ENCODE measurements around the gene NELL2.

NELL2 gene

GRCh38 chr12:44603701-44604100 is 272.4 kb downstream of the NELL2 start:
- no peak for DNase-seq

GRCh38 chr12:44592626-44593025 is 283.5 kb downstream of the NELL2 start:
- DNase-seq, result no peak

- no peak for DNase-seq
These were observed 286.4 kb downstream of the NELL2 start for GRCh38 chr12:44589697-44590096.

GRCh38 chr12:44588651-44589050 is 287.5 kb downstream of the NELL2 start:
- DNase-seq, result no peak

GRCh38 chr12:44584625-44585024 is 291.5 kb downstream of the NELL2 start:
- no peak for DNase-seq

GRCh38 chr12:44582521-44582920 is 293.6 kb downstream of the NELL2 start:
- DNase-seq, result no peak

GRCh38 chr12:44581642-44582242 is 294.4 kb downstream of the NELL2 start:
- no peak for DNase-seq

GRCh38 chr12:44574586-44574985 is 301.5 kb downstream of the NELL2 start:
- no peak for DNase-seq

- no peak for DNase-seq
These were observed 302.4 kb downstream of the NELL2 start for GRCh38 chr12:44573723-44574122.

GRCh38 chr12:44571006-44571550 is 305.0 kb downstream of the NELL2 start:
- no peak for DNase-seq

GRCh38 chr12:44570036-44570583 is 306.0 kb downstream of the NELL2 start:
- no peak for DNase-seq

GRCh38 chr12:44565163-44565562 is 311.0 kb downstream of the NELL2 start:
- DNase-seq, result no peak

GRCh38 chr12:44563486-44563885 is 312.6 kb downstream of the NELL2 start:
- no peak for DNase-seq

GRCh38 chr12:44558340-44559100 is 317.6 kb downstream of the NELL2 start:
- no peak for DNase-seq

- DNase-seq, result no peak
These were observed 320.7 kb downstream of the NELL2 start for GRCh38 chr12:44555454-44555853.

GRCh38 chr12:44551631-44552030 is 324.5 kb downstream of the NELL2 start:
- DNase-seq, result no peak

- no peak for DNase-seq
These were observed 325.7 kb downstream of the NELL2 start for GRCh38 chr12:44550377-44550776.

GRCh38 chr12:44546060-44546459 is 330.1 kb downstream of the NELL2 start:
- DNase-seq, result no peak

- no peak for DNase-seq
These were observed 332.1 kb downstream of the NELL2 start for GRCh38 chr12:44544018-44544417.

GRCh38 chr12:44542716-44543115 is 333.4 kb downstream of the NELL2 start:
- no peak for DNase-seq

- DNase-seq, result no peak
These were observed 338.8 kb downstream of the NELL2 start for GRCh38 chr12:44537354-44537753.

- DNase-seq, result no peak
These were observed 343.2 kb downstream of the NELL2 start for GRCh38 chr12:44532940-44533339.

- no peak for DNase-seq
These were observed 344.7 kb downstream of the NELL2 start for GRCh38 chr12:44531320-44531971.

Data from stimulated activated CD8-positive, alpha-beta memory T cell treated with anti-CD3 and anti-CD28 coated beads, Interleukin-4, amount 100 ng/mL, for 48 hours (primary cell).